ENCODE measurements around the gene ZDHHC11B.
"Not testable (repeated sequence)": the region's sequence is repeated elsewhere in the genome, so short reads cannot be mapped to it uniquely, and the experiment has no call there.

GRCh38 chr5:807719-808514 is 23.4 kb upstream of the ZDHHC11B start:
- TF ChIP-seq POLR2A (IDR thresholded peaks at IDR 0.05; ENCODE audit: low read length); GATA1 (IDR thresholded peaks at IDR 0.05; ENCODE audit: low read depth, low read length): not testable (repeated sequence)

All from erythroblast (primary cell).